ENCODE results near the gene LSAMP. TPM values are rescaled to one million over a fixed set of nuclear protein-coding genes. Genes with fewer than 3 reads are reported as not detected.

LSAMP gene
- total and polyA plus RNA-seq, 2 of the 8 experiments (the other 6 are each of a cell fraction or from before 2014, with no cell fraction given) = 1.8 to 5.7 TPM

- no peak for TF ChIP-seq TCF12 (IDR thresholded peaks at IDR 0.05; ENCODE audit: low read depth, low read length)
- TF ChIP-seq SP2 (IDR thresholded peaks at IDR 0.05; ENCODE audit: low read length) = no peak
- no peak for TF ChIP-seq ZNF274 (IDR thresholded peaks at IDR 0.05; ENCODE audit: borderline replicate concordance, extremely low read depth, low read length)
- no peak for TF ChIP-seq CTCF (IDR thresholded peaks at IDR 0.05; ENCODE audit: control extremely low read depth in 1 of 3, insufficient read depth in 1 of 3, low read depth in 1 of 3, low read length in 3 of 3)
- no peak for TF ChIP-seq SRF (IDR thresholded peaks at IDR 0.05; ENCODE audit: low read depth, low read length)
Observed at GRCh38 chr3:116153174-116153573, 292.1 kb downstream of the LSAMP start (continued).

Data from H1 (cell line).